HEK293 (cell line): Measurements from ENCODE around the gene EIF3CL.
"Not testable (repeated sequence)": the region's sequence is repeated elsewhere in the genome, so short reads cannot be mapped to it uniquely, and the experiment has no call there.

Experiments used
- CTCF ChIA-PET: fragments of 350-600 bp; formaldehyde crosslinking; extraction: SDS; loops from one replicate; lab custom pipeline; 2021; ENCODE audit warnings: antibody characterized with exemption; lab: Yijun Ruan, JAX
- POLR2A ChIA-PET: fragments of 300-600 bp; formaldehyde crosslinking; extraction: SDS; loops from one replicate; lab custom pipeline; 2020; ENCODE audit warnings: antibody characterized with exemption, inconsistent platforms; lab: Yijun Ruan, JAX
- H3K27ac ChIP-seq: fragments of 200-500 bp; sonication (Bioruptor generic); 2 replicates; pipeline ENCODE4 v1.5.1; 2014; ENCODE audit warnings: low read depth, low read length, control low read depth, inconsistent platforms; ENCODE audit errors: extremely low read depth
- H3K36me3 ChIP-seq, 2 experiments: fragments of 200-500 bp in 1 of 2; sonication (Bioruptor generic) in 1 of 2; 1 replicate in 1 of 2; 2 replicates in 1 of 2; pipeline ENCODE4 v1.5.1; 2014 to 2017; ENCODE audit warnings: inconsistent platforms in 2 of 2, low read length in 2 of 2; ENCODE audit not compliant: control insufficient read depth in 2 of 2, insufficient read depth in 1 of 2
- H3K4me1 ChIP-seq: fragments of 200-500 bp; sonication (Bioruptor generic); 2 replicates; pipeline ENCODE4 v1.5.1; 2014; ENCODE audit warnings: mild to moderate bottlenecking, low read length, inconsistent platforms; ENCODE audit not compliant: control insufficient read depth, insufficient read depth
- H3K4me3 ChIP-seq: 2 replicates; pipeline ENCODE4 v1.5.1; 2011; ENCODE audit warnings: low read depth, mild to moderate bottlenecking, control low read depth, low read length, moderate library complexity
- H3K9me3 ChIP-seq: fragments of 200-500 bp; sonication (Bioruptor generic); 2 replicates; pipeline ENCODE4 v1.5.1; 2014; ENCODE audit warnings: low read depth, low read length, inconsistent platforms; ENCODE audit not compliant: control insufficient read depth, insufficient read depth

EIF3CL gene

GRCh38 chr16:28413585-28413984 is 9.9 kb upstream of the EIF3CL start:
- CTCF ChIA-PET, result not testable (repeated sequence)

GRCh38 chr16:28392054-28392453 is 11.6 kb downstream of the EIF3CL start:
- H3K27ac ChIP-seq, POLR2A ChIA-PET, H3K4me3 ChIP-seq, H3K4me1 ChIP-seq, H3K36me3 ChIP-seq, CTCF ChIA-PET, H3K9me3 ChIP-seq: not testable (repeated sequence)

More at GRCh38 chr16:28413585-28413984, 9.9 kb upstream of the EIF3CL start:
- H3K4me1 ChIP-seq, H3K36me3 ChIP-seq, H3K27ac ChIP-seq, H3K9me3 ChIP-seq, POLR2A ChIA-PET, H3K4me3 ChIP-seq: not testable (repeated sequence)

GRCh38 chr16:28382177-28382867 is 21.3 kb downstream of the EIF3CL start:
- H3K4me1 ChIP-seq, H3K4me3 ChIP-seq, H3K9me3 ChIP-seq, H3K27ac ChIP-seq, POLR2A ChIA-PET, CTCF ChIA-PET, H3K36me3 ChIP-seq: not testable (repeated sequence)

GRCh38 chr16:28377822-28378221 is 25.8 kb downstream of the EIF3CL start:
- H3K27ac ChIP-seq, H3K4me1 ChIP-seq, CTCF ChIA-PET, H3K36me3 ChIP-seq, H3K4me3 ChIP-seq, H3K9me3 ChIP-seq, POLR2A ChIA-PET: not testable (repeated sequence)

- H3K9me3 ChIP-seq, H3K36me3 ChIP-seq, CTCF ChIA-PET, H3K4me3 ChIP-seq, H3K4me1 ChIP-seq, POLR2A ChIA-PET, H3K27ac ChIP-seq: not testable (repeated sequence)
These were observed 26.5 kb downstream of the EIF3CL start for GRCh38 chr16:28377108-28377625.

- H3K4me3 ChIP-seq, H3K27ac ChIP-seq, H3K9me3 ChIP-seq, CTCF ChIA-PET, POLR2A ChIA-PET, H3K4me1 ChIP-seq, H3K36me3 ChIP-seq: not testable (repeated sequence)
These were observed 28.5 kb downstream of the EIF3CL start for GRCh38 chr16:28375115-28375514.

GRCh38 chr16:28374281-28374680 is 29.4 kb downstream of the EIF3CL start:
- H3K36me3 ChIP-seq, H3K27ac ChIP-seq, CTCF ChIA-PET, POLR2A ChIA-PET, H3K4me1 ChIP-seq, H3K9me3 ChIP-seq, H3K4me3 ChIP-seq: not testable (repeated sequence)

GRCh38 chr16:28367926-28368325 is 35.7 kb downstream of the EIF3CL start:
- H3K4me1 ChIP-seq, POLR2A ChIA-PET, H3K27ac ChIP-seq, H3K9me3 ChIP-seq, H3K4me3 ChIP-seq, H3K36me3 ChIP-seq, CTCF ChIA-PET: not testable (repeated sequence)

GRCh38 chr16:28364268-28365173 is 39.1 kb downstream of the EIF3CL start:
- H3K27ac ChIP-seq, H3K4me1 ChIP-seq, H3K36me3 ChIP-seq, POLR2A ChIA-PET, CTCF ChIA-PET, H3K4me3 ChIP-seq, H3K9me3 ChIP-seq: not testable (repeated sequence)

GRCh38 chr16:28363408-28363807 is 40.2 kb downstream of the EIF3CL start, which contains the start of gene NPIPB6:
Gene NPIPB6, minus strand, starts transcription at chr16:28363508. Its CDS starts 686 bp downstream, at chr16:28362822.
- H3K27ac ChIP-seq, H3K36me3 ChIP-seq, H3K4me3 ChIP-seq, H3K9me3 ChIP-seq, POLR2A ChIA-PET, CTCF ChIA-PET, H3K4me1 ChIP-seq: not testable (repeated sequence)

GRCh38 chr16:28362600-28362999 is 41.0 kb downstream of the EIF3CL start:
- H3K27ac ChIP-seq, CTCF ChIA-PET, H3K4me1 ChIP-seq, H3K36me3 ChIP-seq, POLR2A ChIA-PET, H3K9me3 ChIP-seq, H3K4me3 ChIP-seq: not testable (repeated sequence)
